ENCODE results near the gene EXT2. TPM values are rescaled to one million over a fixed set of nuclear protein-coding genes. Genes with fewer than 3 reads are reported as not detected.
A peak's percentile ranks its signal among the peaks of the same experiment; 100 is the strongest.

Gene EXT2
- 71.2 TPM for polyA plus RNA-seq (ENCODE audit: insufficient read length)
- long read RNA-seq, donor 1, transcript EXT2-210 (14 exons, 3,136 nt) = major isoform, 19 of 28 reads
- long read RNA-seq, donor 1, partial matches to known transcripts = 9 of 28 reads
- long read RNA-seq, donor 1, other reads (novel, unspliced or antisense) = 0 of 28 reads
- long read RNA-seq, donor 2, transcript EXT2-210 (14 exons, 3,136 nt) = major isoform, 8 of 15 reads
- long read RNA-seq, donor 2, partial matches to known transcripts = 7 of 15 reads
- long read RNA-seq, donor 2, other reads (novel, unspliced or antisense) = 0 of 15 reads
- long read RNA-seq, donor 3, transcript EXT2-210 (14 exons, 3,136 nt) = major isoform, 5 of 5 reads
- long read RNA-seq, donor 3, partial matches to known transcripts = 0 of 5 reads
- long read RNA-seq, donor 3, other reads (novel, unspliced or antisense) = 0 of 5 reads
- long read RNA-seq, donor 4 = 0 reads
- long read RNA-seq, donor 5, transcript EXT2-210 (14 exons, 3,136 nt) = major isoform, 14 of 41 reads
- long read RNA-seq, donor 5, partial matches to known transcripts = 27 of 41 reads
- long read RNA-seq, donor 5, other reads (novel, unspliced or antisense) = 0 of 41 reads
- long read RNA-seq, donor 6, transcript EXT2-210 (14 exons, 3,136 nt) = major isoform, 12 of 12 reads
- long read RNA-seq, donor 6, partial matches to known transcripts = 0 of 12 reads
- long read RNA-seq, donor 6, other reads (novel, unspliced or antisense) = 0 of 12 reads
- long read RNA-seq, donor 7, transcript EXT2-210 (14 exons, 3,136 nt) = major isoform, 17 of 46 reads
- long read RNA-seq, donor 7, partial matches to known transcripts = 29 of 46 reads
- long read RNA-seq, donor 7, other reads (novel, unspliced or antisense) = 0 of 46 reads
- long read RNA-seq, donor 8, partial matches to known transcripts = 0 of 1 reads
- long read RNA-seq, donor 8, other reads (novel, unspliced or antisense) = 0 of 1 reads

GRCh38 chr11:44095506-44096359 lies at the start of gene EXT2:
TSS of gene EXT2 (plus strand) at chr11:44095678. CDS start at chr11:44107713, 12,035 bp downstream.
- peak; percentile 79 for DNase-seq

- DNase-seq = no peak
These were observed 49.3 kb upstream of the EXT2 start for GRCh38 chr11:44046182-44046581.

GRCh38 chr11:44047298-44047697 lies 48.2 kb upstream of the EXT2 start:
- no peak for DNase-seq

- no peak for DNase-seq
These were observed 47.5 kb upstream of the EXT2 start, which contains the start of gene ACCSL for GRCh38 chr11:44047931-44048431. TSS of gene ACCSL (plus strand) at chr11:44047981. CDS start at chr11:44048037, 56 bp downstream.

GRCh38 chr11:44049832-44050231 lies 45.6 kb upstream of the EXT2 start:
- DNase-seq = no peak

GRCh38 chr11:44051171-44051570 lies 44.3 kb upstream of the EXT2 start:
- DNase-seq = no peak

GRCh38 chr11:44057340-44057739 lies 38.1 kb upstream of the EXT2 start:
- no peak for DNase-seq

- DNase-seq = no peak
These were observed 37.2 kb upstream of the EXT2 start for GRCh38 chr11:44058275-44058674.

GRCh38 chr11:44065161-44065661 lies 30.3 kb upstream of the EXT2 start:
- no peak for DNase-seq

- peak; percentile 91 for DNase-seq
These were observed 29.4 kb upstream of the EXT2 start, which contains the start of gene ACCS for GRCh38 chr11:44065841-44066731. TSS of gene ACCS (plus strand) at chr11:44066270. CDS start at chr11:44067628, 1,358 bp downstream.

- no peak for DNase-seq
These were observed 28.7 kb upstream of the EXT2 start for GRCh38 chr11:44066732-44067141.

- DNase-seq = no peak
These were observed 28.2 kb upstream of the EXT2 start for GRCh38 chr11:44067266-44067665.

- no peak for DNase-seq
These were observed 27.3 kb upstream of the EXT2 start for GRCh38 chr11:44068180-44068579.

- DNase-seq = no peak
These were observed 24.3 kb upstream of the EXT2 start for GRCh38 chr11:44071157-44071556.

GRCh38 chr11:44072757-44073658 lies 22.5 kb upstream of the EXT2 start:
- DNase-seq = no peak

- DNase-seq = no peak
These were observed 16.7 kb upstream of the EXT2 start for GRCh38 chr11:44078794-44079193.

- DNase-seq = no peak
These were observed 16.1 kb upstream of the EXT2 start for GRCh38 chr11:44079376-44079775.

GRCh38 chr11:44080951-44081350 lies 14.5 kb upstream of the EXT2 start:
- DNase-seq = no peak

GRCh38 chr11:44082645-44083044 lies 12.8 kb upstream of the EXT2 start:
- no peak for DNase-seq

Data from left kidney (tissue), 8 donors.